BLaER1 (cell line): Measurements from ENCODE around the gene CRB2.

Experiments
- H3K27ac ChIP-seq: shearing (Covaris generic); formaldehyde crosslinking; 2 replicates; pipeline ENCODE4 v1.8.1; 2022
- H3K27me3 ChIP-seq: shearing (Covaris generic); formaldehyde crosslinking; 2 replicates; pipeline ENCODE4 v1.8.1; 2022
- H3K36me3 ChIP-seq: shearing (Covaris generic); formaldehyde crosslinking; 2 replicates; pipeline ENCODE4 v1.8.1; 2022
- H3K4me1 ChIP-seq: shearing (Covaris generic); formaldehyde crosslinking; 2 replicates; pipeline ENCODE4 v1.8.1; 2022
- H3K4me2 ChIP-seq: shearing (Covaris generic); formaldehyde crosslinking; 2 replicates; pipeline ENCODE4 v1.8.1; 2022
- H3K4me3 ChIP-seq: shearing (Covaris generic); formaldehyde crosslinking; 2 replicates; pipeline ENCODE4 v1.8.1; 2022
- H3K9ac ChIP-seq: shearing (Covaris generic); formaldehyde crosslinking; 2 replicates; pipeline ENCODE4 v1.8.1; 2022
- H3K9me3 ChIP-seq: shearing (Covaris generic); formaldehyde crosslinking; 2 replicates; pipeline ENCODE4 v1.8.1; 2022
- H4K20me1 ChIP-seq: shearing (Covaris generic); formaldehyde crosslinking; 2 replicates; pipeline ENCODE4 v1.8.1; 2022
- Cebpa-rat ChIP-seq: shearing (Covaris generic); IDR thresholded peaks from 2 replicates; pipeline ENCODE4 v1.8.1; 2022

The CRB2 gene

DNA sequence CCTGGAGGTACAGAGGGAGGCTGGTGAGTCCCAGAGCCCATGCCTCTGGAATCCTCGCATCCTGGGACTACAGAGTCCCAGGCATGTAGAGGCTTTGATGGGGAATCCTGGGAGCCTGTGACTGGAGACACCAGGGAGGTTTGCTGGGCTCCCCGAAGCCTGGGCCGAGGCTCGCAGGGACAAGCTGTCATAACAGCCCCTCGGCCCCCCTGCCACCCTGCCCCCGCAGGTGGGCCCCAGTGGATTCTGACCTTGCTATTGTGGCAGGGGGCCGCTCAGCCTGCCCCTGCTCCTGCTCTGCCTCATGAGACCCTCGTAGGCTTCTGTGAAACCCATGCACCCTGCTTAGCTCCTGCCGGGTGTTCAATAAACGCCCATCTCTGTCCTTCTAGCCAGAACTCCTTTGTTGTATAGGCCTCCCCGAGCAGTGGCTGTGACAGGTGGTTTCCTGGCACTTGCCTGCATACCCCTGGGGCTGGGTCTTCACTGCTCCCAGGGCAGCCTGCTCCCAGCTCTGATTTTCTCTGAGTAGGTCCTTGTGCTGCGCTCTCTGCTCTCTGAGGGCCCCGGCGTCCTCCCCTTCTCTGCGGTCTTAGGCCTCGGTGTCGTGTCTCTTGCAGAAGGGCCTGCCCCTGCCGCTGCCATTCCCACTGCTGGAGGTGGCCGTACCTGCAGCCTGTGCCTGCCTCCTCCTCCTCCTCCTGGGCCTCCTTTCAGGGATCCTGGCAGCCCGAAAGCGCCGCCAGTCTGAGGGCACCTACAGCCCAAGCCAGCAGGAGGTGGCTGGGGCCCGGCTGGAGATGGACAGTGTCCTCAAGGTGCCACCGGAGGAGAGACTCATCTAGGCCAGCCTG, 20.4 kb downstream of the CRB2 start:
- Histone ChIP-seq H3K9ac (peak overlapping the region; percentile 32; the same call in 1 of the 2 replicates), H3K27me3 (peaks cover 38% of the 10 kb centered on the region), H3K36me3 (no peaks in the 10 kb centered on the region), H3K4me3 (no peak overlapping the region), H4K20me1 (peaks cover 68% of the 10 kb centered on the region), H3K4me2 (peak overlapping the region; percentile 83), H3K4me1 (peaks cover 55% of the 10 kb centered on the region), H3K9me3 (no peaks in the 10 kb centered on the region), H3K27ac (no peak overlapping the region)
- no peak for TF ChIP-seq Cebpa-rat

- Histone ChIP-seq H3K4me1 (peaks cover 55% of the 10 kb centered on the region), H3K27ac (0 out of 2 replicates have a peak overlapping the region, but pooled peaks have one; percentile 4), H3K4me3 (no peak overlapping the region), H3K9me3 (no peaks in the 10 kb centered on the region), H3K27me3 (peaks cover 29% of the 10 kb centered on the region), H4K20me1 (peaks cover 61% of the 10 kb centered on the region), H3K4me2 (peak overlapping the region; percentile 83), H3K9ac (peak overlapping the region; percentile 32; the same call in 1 of the 2 replicates), H3K36me3 (no peaks in the 10 kb centered on the region; the same call in 1 of the 2 replicates)
- no peak for TF ChIP-seq Cebpa-rat
Observed at GRCh38 chr9:123377211-123377971, 21.4 kb downstream of the CRB2 start.

DNA sequence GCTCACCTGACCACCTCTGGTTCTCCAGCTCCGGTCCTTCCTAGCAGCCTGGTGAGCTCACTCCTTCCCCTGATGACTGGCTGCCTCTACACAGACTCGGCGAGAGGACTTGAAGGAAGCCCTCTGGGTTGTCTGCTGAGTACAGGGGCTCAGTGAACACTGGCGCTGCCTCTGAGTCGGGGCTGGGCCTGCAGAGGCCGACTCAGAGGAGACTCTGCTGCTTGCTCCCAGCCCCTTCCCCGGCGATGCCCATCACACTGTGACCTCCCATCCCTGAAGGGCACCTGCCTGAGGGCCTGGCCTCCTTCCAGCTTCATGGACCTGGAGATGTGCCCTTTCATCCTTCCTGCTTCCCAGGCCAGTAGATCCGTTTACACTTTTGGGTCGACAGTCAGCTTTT, 22.0 kb downstream of the CRB2 start:
- Histone ChIP-seq H4K20me1 (peaks cover 54% of the 10 kb centered on the region), H3K4me3 (no peak overlapping the region), H3K4me1 (peaks cover 54% of the 10 kb centered on the region), H3K9me3 (no peaks in the 10 kb centered on the region), H3K27me3 (peaks cover 22% of the 10 kb centered on the region), H3K27ac (0 out of 2 replicates have a peak overlapping the region, but pooled peaks have one; percentile 4), H3K36me3 (peaks cover 2% of the 10 kb centered on the region; the same call in 1 of the 2 replicates), H3K9ac (peak overlapping the region; percentile 7; the same call in 1 of the 2 replicates), H3K4me2 (peak overlapping the region; percentile 83)
- no peak for TF ChIP-seq Cebpa-rat

DNA sequence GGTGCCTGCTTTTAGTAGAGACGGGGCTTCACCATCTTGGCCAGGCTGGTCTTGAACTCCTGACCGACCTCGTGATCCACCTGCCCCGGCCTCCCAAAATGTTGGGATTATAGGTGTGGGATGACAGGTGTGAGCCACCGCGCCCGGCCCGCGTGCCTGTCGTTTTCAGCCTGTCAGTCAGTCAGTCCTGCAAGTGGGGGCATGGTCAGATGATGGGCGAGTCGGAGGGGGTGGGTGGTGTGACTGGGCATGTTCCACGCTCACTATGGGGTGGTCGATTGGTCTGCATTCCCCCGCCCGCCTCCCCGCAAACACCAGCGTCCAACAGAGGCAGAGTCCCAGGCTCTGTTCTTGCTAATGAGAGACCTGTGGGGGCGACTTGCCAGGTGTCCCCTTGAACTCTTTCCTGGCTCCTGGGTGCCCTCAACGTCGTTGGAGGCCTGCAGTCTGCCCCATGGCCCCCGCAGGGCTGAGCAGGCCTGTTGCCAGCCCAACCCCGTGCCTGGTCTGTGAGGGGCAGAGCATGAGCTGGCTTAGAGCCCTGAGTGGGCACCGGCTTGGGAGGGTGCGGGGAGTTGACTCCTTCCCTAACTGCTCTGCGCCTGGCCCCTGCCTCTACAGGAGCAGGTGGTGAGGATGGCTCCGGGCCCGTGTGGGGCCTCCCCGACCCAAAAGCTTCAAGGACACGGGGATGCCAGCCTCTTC, 23.1 kb downstream of the CRB2 start:
- Histone ChIP-seq H3K36me3 (peaks cover 7% of the 10 kb centered on the region; the same call in 1 of the 2 replicates), H3K27ac (no peak overlapping the region), H3K9ac (no peak overlapping the region), H4K20me1 (peaks cover 44% of the 10 kb centered on the region), H3K4me3 (no peak overlapping the region), H3K27me3 (peaks cover 11% of the 10 kb centered on the region), H3K4me2 (no peak overlapping the region), H3K9me3 (no peaks in the 10 kb centered on the region), H3K4me1 (peaks cover 43% of the 10 kb centered on the region)
- TF ChIP-seq Cebpa-rat = no peak

DNA sequence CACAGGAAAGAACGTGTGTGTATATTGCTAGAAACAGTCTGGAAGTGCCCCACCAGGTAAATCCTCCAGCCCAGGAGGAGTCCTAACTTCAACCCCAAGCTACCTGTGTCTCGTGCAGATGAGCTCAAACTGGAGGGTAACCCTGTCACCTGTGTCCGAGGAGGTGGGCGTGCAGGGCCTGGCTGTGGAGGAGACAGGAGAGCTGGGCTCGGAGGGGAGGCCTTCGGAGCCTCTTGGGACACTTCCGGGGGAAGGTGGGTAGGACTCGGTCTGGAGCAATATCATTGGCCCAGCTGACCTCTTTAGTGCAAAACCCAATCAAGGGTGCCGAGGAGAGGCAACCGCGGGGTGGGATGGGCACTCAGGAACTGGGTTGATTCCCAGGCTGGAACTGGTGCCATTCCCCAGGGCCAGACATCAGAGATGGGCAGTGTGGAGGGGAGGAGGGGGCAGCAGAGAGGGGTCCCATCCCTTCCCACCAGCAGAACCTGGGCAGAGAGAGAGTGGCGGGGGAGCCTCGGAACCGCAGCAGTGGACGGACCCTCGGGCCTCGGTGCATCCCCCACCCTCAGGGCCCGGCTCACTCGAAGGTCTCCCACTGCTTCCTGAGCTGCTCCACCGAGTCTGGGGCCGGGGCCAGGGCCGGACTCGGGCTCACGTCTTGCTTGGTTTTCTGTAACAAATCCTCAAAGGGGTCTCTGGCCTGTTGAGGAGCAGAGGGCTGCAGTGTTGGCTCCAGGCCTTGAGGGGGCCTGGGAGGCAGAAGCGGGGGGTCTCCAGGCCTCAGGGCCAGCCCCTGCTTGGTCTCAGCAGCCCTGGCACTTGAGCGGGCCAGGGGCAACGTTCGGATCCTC, 25.1 kb downstream of the CRB2 start:
- peaks cover 7% of the 10 kb centered on the region; the same call in 1 of the 2 replicates for H3K36me3 ChIP-seq
- H4K20me1 ChIP-seq = peaks cover 24% of the 10 kb centered on the region
- H3K9me3 ChIP-seq = no peaks in the 10 kb centered on the region
- no peak overlapping the region for H3K4me2 ChIP-seq
- no peak for TF ChIP-seq Cebpa-rat
- H3K9ac ChIP-seq = no peak overlapping the region
- no peaks in the 10 kb centered on the region for H3K27me3 ChIP-seq
- H3K4me3 ChIP-seq = no peak overlapping the region
- no peak overlapping the region for H3K27ac ChIP-seq
- peaks cover 24% of the 10 kb centered on the region for H3K4me1 ChIP-seq

DNA sequence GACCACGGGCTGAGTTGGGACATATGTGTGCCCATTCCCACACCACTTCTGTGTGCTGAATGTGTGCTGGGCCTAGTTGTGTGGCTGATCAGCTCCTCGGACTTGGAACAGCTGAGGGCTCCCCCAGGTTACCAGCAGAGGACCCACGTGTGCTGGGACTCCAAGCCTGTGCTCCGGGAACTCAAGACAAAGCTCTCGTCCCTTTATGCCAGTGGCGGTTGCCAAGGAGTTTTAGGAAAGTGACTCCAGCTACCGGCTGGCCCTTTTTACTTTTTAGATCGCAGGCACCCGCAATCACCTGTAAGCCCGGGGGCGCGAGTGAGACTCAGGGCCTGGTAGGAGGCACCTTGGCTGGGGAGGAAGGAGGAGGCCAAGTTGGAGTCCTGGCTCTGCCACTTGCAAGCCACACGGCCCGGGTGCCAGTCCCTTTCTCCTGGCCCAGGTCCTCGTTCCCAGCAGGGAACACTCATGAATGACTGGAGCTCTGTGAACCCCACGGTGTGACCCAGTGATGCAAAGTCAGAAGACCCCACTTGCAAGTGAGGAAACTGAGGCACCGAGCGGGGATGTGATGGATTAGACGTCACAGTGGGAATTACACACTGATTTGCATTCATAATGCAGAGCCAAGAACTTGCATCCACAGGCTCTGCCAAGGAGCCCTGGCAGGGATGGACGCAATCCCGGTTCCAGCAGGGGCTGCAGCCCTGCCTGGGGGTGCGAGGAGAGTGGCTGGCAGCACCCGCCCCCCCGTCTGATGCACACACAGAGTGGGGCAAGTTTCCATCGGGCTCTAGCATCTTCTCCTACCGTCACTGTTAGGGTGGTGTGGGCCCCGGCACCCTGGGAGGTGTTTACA, 26.9 kb downstream of the CRB2 start:
- no peak for TF ChIP-seq Cebpa-rat
- H3K36me3 ChIP-seq = peaks cover 7% of the 10 kb centered on the region; the same call in 1 of the 2 replicates
- H3K27me3 ChIP-seq = no peaks in the 10 kb centered on the region
- peaks cover 6% of the 10 kb centered on the region; the same call in 1 of the 2 replicates for H4K20me1 ChIP-seq
- no peak overlapping the region for H3K4me2 ChIP-seq
- H3K9ac ChIP-seq = no peak overlapping the region
- H3K9me3 ChIP-seq = no peaks in the 10 kb centered on the region
- H3K27ac ChIP-seq = no peak overlapping the region
- peaks cover 10% of the 10 kb centered on the region for H3K4me1 ChIP-seq
- no peak overlapping the region for H3K4me3 ChIP-seq

GRCh38 chr9:123383512-123384170, 27.6 kb downstream of the CRB2 start:
- Histone ChIP-seq H3K9ac (no peak overlapping the region), H4K20me1 (no peaks in the 10 kb centered on the region)

GRCh38 chr9:123387686-123388085, 31.7 kb downstream of the CRB2 start:
- no peak for TF ChIP-seq Cebpa-rat
- Histone ChIP-seq H3K27ac (0 out of 2 replicates have a peak overlapping the region, but pooled peaks have one; percentile 20), H3K27me3 (no peaks in the 10 kb centered on the region), H4K20me1 (no peaks in the 10 kb centered on the region), H3K9ac (no peak overlapping the region; the same call in 1 of the 2 replicates), H3K9me3 (no peaks in the 10 kb centered on the region), H3K4me2 (no peak overlapping the region), H3K36me3 (peaks cover 7% of the 10 kb centered on the region; the same call in 1 of the 2 replicates), H3K4me3 (no peak overlapping the region), H3K4me1 (peaks cover 24% of the 10 kb centered on the region)

More at GRCh38 chr9:123383512-123384170, 27.6 kb downstream of the CRB2 start:
- peaks cover 12% of the 10 kb centered on the region for H3K4me1 ChIP-seq
- no peak overlapping the region for H3K27ac ChIP-seq
- no peak overlapping the region for H3K4me3 ChIP-seq
- H3K4me2 ChIP-seq = no peak overlapping the region
- no peaks in the 10 kb centered on the region for H3K9me3 ChIP-seq
- no peaks in the 10 kb centered on the region for H3K27me3 ChIP-seq
- peaks cover 7% of the 10 kb centered on the region; the same call in 1 of the 2 replicates for H3K36me3 ChIP-seq
- no peak for TF ChIP-seq Cebpa-rat
